Activated naive CD4-positive, alpha-beta T cell treated with anti-CD3 and anti-CD28 coated beads, Interleukin-2, amount 50 U/mL, for 24 hours (primary cell): ENCODE data around the gene AP2A2.

Experiments
- H3K27ac Mint-ChIP-seq: one replicate; pipeline ENCODE4 v1.8.0; 2021; ENCODE audit warnings: mild to moderate bottlenecking, mixed read lengths
- H3K27me3 Mint-ChIP-seq: one replicate; pipeline ENCODE4 v1.8.0; 2021; ENCODE audit warnings: mixed read lengths
- H3K36me3 Mint-ChIP-seq: one replicate; pipeline ENCODE4 v1.8.0; 2021; ENCODE audit warnings: mixed read lengths
- H3K4me1 Mint-ChIP-seq: one replicate; pipeline ENCODE4 v1.8.0; 2021; ENCODE audit warnings: mixed read lengths
- H3K4me3 Mint-ChIP-seq: one replicate; pipeline ENCODE4 v1.8.0; 2021; ENCODE audit warnings: mild to moderate bottlenecking, mixed read lengths
- H3K9me3 Mint-ChIP-seq: one replicate; pipeline ENCODE4 v1.8.0; 2021; ENCODE audit warnings: mixed read lengths

AP2A2 gene

DNA sequence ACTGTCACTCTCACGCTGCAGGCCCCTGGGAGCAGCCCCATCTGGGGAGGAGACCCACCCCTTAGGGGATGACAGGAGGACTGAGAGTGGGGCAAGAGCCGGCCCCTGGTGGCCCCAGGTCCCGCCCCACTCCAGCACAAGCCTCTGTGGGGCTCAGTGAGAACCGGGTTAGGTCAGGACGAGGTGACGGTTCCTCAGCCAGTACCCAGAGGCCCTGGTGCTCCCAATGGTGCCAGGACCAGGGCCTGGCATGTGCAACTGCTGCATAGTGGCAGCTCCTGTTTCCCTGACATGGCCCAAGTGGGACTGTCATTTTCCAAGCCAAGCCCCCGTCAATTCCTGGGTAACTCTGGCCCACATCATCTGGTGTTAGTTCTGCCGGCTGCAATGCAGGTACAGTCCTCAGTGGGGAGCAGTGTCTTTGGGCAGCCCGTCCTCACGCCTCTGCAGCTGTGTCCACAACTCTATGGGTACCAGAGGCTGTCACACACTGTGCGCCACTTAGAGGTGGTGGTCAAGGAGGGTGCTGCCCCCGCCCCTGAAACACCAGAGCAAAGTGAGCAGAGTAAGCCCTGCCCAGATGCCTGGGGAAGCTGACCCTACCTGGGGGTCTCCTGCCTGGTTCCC lies 31.0 kb upstream of the AP2A2 start:
- Mint-ChIP-seq H3K4me3 (no peak overlapping the region), H3K36me3 (no peaks in the 10 kb centered on the region), H3K27ac (no peak overlapping the region), H3K27me3 (no peaks in the 10 kb centered on the region), H3K4me1 (no peaks in the 10 kb centered on the region), H3K9me3 (no peaks in the 10 kb centered on the region)

DNA sequence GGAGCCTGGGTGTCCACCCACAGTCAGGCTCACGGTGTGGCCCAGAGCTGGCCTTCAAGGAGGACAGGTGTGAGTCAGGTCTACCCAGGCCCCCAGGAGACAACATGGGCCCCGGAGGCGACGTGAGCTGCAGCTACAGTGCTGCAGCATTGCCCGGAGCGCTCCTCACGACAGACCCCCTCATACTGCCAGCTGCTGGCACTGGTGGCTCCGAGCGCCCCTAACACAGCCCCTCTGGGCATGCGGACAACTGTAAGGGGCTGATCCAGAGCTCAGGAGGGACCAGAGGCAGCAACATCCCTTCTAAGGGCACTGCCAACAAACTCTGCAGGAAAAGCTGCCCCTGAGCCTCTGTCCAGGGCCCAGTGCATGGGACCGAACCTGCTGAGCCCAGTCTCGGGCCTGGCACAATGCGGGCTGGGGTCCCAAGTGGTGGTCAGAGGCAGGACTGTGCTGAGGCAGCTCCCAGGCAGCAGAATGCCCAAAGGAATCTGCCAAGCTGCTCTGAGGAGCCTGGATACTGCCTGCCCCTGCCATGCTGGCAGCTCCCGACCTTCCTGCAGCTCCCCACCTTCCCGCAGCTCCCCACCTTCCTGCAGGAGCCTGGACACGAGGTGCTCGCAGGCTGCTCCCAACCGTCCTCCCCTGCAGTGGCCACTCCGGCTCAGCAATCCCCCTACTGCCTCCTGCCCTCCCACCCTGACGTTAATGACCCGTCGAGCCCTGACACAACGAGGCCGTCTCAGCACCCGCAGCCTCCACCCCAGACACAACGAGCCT lies 30.1 kb upstream of the AP2A2 start:
- peaks cover 2% of the 10 kb centered on the region for H3K36me3 Mint-ChIP-seq
- no peaks in the 10 kb centered on the region for H3K27me3 Mint-ChIP-seq
- H3K4me1 Mint-ChIP-seq = no peaks in the 10 kb centered on the region
- H3K27ac Mint-ChIP-seq = no peak overlapping the region
- H3K9me3 Mint-ChIP-seq = no peaks in the 10 kb centered on the region
- no peak overlapping the region for H3K4me3 Mint-ChIP-seq

DNA sequence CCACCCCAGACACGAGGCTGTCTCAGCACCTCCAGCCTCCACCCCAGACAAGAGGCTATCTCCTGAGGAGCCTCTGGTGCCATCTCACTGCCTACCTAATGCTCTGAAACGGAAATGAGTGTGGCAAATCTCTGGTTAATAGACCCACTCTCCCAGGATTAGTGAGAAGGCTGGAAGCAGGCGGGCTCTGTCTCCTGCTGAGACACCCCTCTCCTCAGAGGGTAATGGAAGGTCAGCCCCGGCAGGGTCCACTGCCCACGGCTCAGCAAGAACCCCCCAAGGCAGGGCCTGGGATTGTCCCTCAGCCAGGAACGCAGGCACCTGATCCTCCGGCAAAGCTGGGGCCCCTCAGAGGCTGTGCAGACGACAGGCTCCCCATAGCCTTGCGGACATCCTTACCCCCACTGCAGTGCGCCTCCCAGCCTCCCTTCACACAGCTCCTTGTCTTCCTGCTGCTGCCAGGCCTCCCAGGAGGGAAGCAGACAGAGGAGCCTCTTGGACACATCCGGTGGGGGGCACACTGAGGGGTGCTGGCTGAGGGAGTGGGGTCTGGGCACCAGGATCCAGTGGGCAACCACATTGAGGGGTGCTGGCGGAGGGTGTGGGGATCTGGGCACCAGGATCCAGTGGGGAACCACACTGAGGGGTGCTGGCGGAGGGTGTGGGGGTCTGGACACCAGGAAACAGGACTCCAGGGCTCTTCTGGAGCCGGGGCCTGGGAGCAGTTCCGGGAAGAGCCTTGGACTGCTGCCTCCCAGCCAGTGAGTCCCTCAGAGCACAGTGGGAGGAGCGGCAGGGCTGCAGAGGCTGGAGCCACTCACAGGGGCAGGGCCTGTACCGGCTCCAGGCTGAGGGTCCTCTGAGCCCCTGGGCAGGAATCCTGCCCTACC lies 28.2 kb upstream of the AP2A2 start:
- Mint-ChIP-seq H3K27me3 (no peaks in the 10 kb centered on the region), H3K4me3 (no peak overlapping the region), H3K9me3 (no peaks in the 10 kb centered on the region), H3K4me1 (peaks cover 5% of the 10 kb centered on the region), H3K27ac (no peak overlapping the region), H3K36me3 (peaks cover 7% of the 10 kb centered on the region)

DNA sequence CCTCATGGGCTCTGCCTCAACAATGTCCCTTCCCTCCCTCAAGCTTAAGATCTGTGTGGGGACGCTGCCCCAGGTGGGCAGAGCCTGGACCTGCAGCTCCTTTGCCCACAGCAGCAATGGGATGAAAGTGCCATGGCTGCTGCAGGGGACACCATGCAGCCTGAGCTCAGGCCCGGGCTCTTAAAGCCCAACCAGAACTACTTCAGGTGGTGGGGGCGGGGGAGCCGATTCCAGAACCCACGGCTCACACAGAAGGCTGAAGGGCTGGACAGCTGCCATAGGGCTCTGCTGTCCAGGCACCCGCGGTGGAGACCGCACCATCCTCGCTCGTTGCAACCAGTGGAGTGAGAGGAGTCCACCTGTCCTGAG lies 27.5 kb upstream of the AP2A2 start:
- no peaks in the 10 kb centered on the region for H3K9me3 Mint-ChIP-seq
- H3K27me3 Mint-ChIP-seq = no peaks in the 10 kb centered on the region
- H3K4me1 Mint-ChIP-seq = peaks cover 5% of the 10 kb centered on the region
- H3K36me3 Mint-ChIP-seq = peaks cover 7% of the 10 kb centered on the region
- H3K27ac Mint-ChIP-seq = no peak overlapping the region
- H3K4me3 Mint-ChIP-seq = no peak overlapping the region

DNA sequence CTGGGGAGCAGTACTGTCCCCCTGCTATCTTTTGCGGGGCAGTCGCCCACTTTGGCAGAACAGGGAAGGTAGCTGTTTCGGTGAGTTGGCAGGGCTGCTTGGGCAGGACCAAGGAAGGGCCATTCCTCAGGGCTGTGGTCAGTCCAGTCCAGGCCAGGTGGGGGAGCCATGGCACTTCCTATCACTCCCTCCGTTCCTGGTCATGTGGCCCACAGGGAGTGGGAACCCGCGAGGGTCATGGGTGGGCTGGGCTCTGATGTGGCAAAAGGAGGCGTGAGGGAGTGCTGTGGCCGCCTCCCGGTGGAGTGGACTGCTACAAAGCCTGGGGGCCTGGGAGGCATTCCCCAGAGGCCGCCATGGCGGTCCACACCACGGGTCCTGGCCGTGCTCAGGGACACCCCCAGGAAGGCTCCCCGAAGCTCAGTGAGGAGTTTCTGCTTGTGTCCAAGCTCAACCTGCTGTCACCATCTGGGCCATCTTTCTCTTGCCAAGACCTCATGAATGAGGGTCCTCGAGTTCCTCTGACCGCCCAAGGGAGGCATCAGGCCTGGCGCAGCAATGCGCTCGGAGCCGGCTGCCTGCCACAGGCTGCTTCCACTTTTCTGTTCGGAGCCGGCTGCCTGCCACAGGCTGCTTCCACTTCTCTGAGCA lies 27.0 kb upstream of the AP2A2 start:
- Mint-ChIP-seq H3K27ac (no peak overlapping the region), H3K4me3 (no peak overlapping the region), H3K9me3 (no peaks in the 10 kb centered on the region), H3K27me3 (no peaks in the 10 kb centered on the region), H3K36me3 (peaks cover 7% of the 10 kb centered on the region), H3K4me1 (peaks cover 5% of the 10 kb centered on the region)

DNA sequence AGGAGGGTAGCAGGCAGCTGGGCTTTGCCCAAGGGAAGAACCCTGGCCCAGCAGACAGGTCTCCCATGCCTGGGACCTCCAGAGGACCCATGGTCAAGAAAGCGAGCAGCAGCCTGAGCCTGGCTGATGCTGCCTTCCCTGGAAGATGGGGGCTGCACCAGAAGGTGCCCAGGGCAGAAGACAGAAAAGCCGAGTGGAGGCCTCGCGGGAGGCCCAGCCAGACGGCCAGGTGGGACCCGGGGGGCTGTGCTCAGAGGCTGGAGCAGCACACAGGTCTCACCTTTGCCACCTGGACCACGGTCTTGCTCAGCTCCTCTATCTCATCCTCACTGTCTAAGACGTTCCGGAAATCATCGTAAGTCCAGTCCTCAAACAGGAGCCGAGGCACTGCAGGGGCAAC lies 25.9 kb upstream of the AP2A2 start:
- H3K36me3 Mint-ChIP-seq = peaks cover 11% of the 10 kb centered on the region
- no peaks in the 10 kb centered on the region for H3K9me3 Mint-ChIP-seq
- no peak overlapping the region for H3K4me3 Mint-ChIP-seq
- peaks cover 5% of the 10 kb centered on the region for H3K4me1 Mint-ChIP-seq
- H3K27me3 Mint-ChIP-seq = no peaks in the 10 kb centered on the region
- no peak overlapping the region for H3K27ac Mint-ChIP-seq

DNA sequence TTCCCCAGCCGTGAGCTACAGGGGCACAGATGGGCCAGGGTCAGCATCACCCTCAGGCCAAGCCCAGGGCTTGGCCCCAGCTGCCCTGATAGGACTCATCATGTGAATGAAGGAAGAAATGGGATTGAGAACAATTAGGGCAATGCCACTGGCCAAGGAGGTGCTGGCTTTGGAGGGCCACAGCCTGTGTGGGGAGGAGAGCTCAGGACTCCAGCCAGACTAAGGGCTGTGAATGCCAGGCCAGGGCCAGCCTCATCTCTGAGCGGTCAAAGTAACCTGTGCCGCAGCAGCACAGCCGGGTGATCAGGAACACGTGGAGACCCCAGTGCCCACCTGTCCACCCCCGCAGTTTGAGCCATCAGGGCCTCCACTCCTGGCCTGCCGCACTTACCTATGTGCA lies 25.1 kb upstream of the AP2A2 start:
- Mint-ChIP-seq H3K4me1 (peaks cover 6% of the 10 kb centered on the region), H3K4me3 (no peak overlapping the region), H3K36me3 (peaks cover 12% of the 10 kb centered on the region), H3K27ac (no peak overlapping the region), H3K27me3 (no peaks in the 10 kb centered on the region), H3K9me3 (no peaks in the 10 kb centered on the region)

DNA sequence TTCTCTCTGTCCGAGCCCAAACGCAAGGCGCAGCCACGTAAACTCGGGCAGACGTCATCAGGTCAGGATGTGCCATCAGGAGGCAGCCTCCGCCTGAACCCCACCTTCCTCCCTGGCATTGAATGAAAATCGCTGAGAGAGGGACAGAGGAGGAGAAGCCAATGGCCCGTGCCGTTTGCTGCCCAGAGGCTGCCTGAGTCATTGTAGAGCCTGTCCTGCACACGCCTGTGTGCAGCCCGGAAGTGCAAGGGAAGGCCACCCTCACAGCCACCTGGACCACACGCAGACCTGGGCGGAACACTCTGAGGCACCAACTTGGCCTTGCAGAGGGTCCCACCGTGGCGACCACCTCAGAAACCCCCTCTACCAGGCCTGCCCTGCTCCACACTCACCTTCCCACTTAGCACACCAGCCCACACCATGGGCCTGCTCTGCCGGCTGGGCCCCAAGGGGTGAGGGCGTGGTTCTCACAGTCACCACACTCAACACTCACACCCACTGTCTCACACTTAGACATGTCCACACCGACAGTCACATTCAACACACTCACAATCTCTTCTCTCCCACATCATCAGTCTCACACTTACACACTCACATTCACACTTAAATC lies 24.1 kb upstream of the AP2A2 start:
- Mint-ChIP-seq H3K4me3 (no peak overlapping the region), H3K4me1 (peaks cover 7% of the 10 kb centered on the region), H3K27me3 (no peaks in the 10 kb centered on the region), H3K27ac (no peak overlapping the region), H3K9me3 (no peaks in the 10 kb centered on the region), H3K36me3 (peaks cover 13% of the 10 kb centered on the region)

DNA sequence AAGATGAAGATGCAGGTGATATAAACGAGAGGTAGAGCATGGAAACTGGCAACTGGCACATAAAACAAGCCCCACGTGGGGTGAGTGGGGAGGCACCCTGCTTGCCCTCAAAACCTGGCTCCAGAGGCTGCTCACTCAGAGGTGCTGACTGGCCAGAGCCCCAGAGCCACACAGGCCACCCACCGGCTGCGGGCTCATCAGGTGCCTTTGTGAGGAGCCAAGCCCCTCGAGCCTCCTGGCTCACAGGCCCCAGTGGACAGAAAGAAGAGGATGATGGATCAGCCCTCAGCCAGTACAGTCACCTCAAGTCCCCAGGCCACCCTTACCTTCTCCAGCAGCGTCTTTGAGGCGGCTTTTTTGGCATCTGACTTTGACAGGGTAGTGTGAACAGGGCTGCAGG lies 21.3 kb upstream of the AP2A2 start:
- H3K27ac Mint-ChIP-seq = peak overlapping the region; percentile 84
- H3K27me3 Mint-ChIP-seq = no peaks in the 10 kb centered on the region
- H3K4me1 Mint-ChIP-seq = peaks cover 18% of the 10 kb centered on the region
- H3K9me3 Mint-ChIP-seq = no peaks in the 10 kb centered on the region
- H3K4me3 Mint-ChIP-seq = no peak overlapping the region
- H3K36me3 Mint-ChIP-seq = peaks cover 13% of the 10 kb centered on the region

DNA sequence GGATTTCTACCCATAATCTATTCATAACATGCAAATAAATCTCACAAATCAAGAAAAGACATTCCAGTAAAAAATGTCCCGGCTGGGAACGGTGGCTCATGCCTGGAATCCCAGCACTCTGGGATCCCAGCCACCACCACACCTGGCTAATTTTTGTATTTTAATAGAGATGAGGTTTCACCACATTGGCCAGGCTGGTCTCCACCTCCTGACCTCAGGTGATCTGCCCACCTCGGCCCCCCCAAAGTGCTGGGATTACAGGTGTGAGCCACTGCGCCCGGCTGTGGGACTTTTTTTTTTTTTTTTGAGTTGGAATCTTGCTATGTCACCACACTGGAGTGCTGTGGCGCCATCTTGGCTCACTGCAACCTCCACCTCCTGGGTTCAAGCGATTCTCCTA lies 19.7 kb upstream of the AP2A2 start:
- H3K4me3 Mint-ChIP-seq = no peak overlapping the region
- H3K27me3 Mint-ChIP-seq = no peaks in the 10 kb centered on the region
- H3K36me3 Mint-ChIP-seq = peaks cover 11% of the 10 kb centered on the region
- H3K9me3 Mint-ChIP-seq = no peaks in the 10 kb centered on the region
- peaks cover 22% of the 10 kb centered on the region for H3K4me1 Mint-ChIP-seq
- H3K27ac Mint-ChIP-seq = no peak overlapping the region

DNA sequence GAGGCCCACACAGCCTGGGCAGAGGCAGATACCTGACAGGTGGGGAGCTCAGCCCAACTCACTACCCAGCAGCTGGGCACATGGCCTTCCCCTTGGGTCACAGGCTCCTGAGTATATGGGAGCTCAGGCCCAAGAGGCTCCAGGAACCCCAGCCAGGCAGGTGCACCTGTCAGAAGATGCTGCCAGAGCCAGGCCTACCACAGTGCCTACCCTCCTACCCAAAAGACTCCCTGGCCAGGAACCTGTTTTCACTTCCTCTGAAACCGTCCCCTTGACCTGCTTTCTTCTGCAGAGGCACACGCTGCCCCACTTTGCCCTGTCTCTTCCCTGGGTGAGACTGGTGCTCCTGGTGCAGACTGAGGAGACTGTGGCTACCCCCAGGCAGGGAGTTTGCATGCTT lies 18.0 kb upstream of the AP2A2 start:
- H3K9me3 Mint-ChIP-seq = no peaks in the 10 kb centered on the region

DNA sequence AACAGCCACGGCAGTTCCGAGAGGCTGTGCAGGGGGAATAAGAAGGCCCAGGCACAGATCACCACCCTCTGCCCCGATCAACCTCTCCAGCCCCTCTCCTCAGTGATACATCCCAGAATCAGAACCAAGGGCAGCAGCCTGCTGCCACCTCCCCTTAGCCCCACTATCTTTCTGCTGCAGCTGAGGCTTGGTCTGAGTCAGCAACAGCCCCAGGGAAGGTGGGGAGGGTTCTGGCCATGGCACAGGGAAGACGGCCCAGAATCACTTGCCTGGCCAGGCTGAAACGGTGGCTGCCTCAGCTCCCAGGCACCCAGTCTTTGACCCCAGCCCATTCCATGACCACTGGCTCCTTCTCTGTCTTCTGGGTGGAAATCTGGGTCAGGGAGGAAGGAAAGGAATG lies 17.4 kb upstream of the AP2A2 start:
- peaks cover 6% of the 10 kb centered on the region for H3K36me3 Mint-ChIP-seq
- peak overlapping the region; percentile 15 for H3K4me3 Mint-ChIP-seq
- H3K27me3 Mint-ChIP-seq = no peaks in the 10 kb centered on the region

More for the DNA sequence above, 18.0 kb upstream of the AP2A2 start:
- Mint-ChIP-seq H3K4me1 (peaks cover 23% of the 10 kb centered on the region), H3K27me3 (no peaks in the 10 kb centered on the region), H3K36me3 (peaks cover 6% of the 10 kb centered on the region), H3K4me3 (peak overlapping the region; percentile 15), H3K27ac (no peak overlapping the region)

DNA sequence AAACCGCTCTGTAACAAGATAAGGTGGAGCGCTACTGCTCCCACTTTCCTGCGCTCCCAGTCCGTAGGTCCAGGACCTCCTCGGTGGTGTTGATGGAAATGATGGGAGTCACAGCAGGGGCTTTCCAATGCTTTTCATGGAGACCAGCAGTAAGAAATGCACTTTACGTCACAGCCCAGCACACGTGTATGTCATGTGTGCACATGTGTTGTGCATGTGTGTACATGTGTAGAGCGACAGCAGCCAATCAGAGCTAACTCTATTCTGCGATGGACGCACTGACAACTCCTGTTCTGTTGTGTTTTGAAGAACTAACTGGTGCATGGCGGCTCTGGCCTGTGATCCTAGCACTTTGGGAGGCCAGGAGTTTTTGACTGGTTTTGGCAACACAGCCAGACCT lies 16.3 kb upstream of the AP2A2 start:
- Mint-ChIP-seq H3K27me3 (no peaks in the 10 kb centered on the region), H3K36me3 (peaks cover 4% of the 10 kb centered on the region), H3K4me1 (peaks cover 23% of the 10 kb centered on the region), H3K9me3 (no peaks in the 10 kb centered on the region), H3K27ac (no peak overlapping the region), H3K4me3 (peak overlapping the region; percentile 87)

More for the DNA sequence above, 17.4 kb upstream of the AP2A2 start:
- H3K4me1 Mint-ChIP-seq = peaks cover 23% of the 10 kb centered on the region
- H3K9me3 Mint-ChIP-seq = no peaks in the 10 kb centered on the region
- no peak overlapping the region for H3K27ac Mint-ChIP-seq

DNA sequence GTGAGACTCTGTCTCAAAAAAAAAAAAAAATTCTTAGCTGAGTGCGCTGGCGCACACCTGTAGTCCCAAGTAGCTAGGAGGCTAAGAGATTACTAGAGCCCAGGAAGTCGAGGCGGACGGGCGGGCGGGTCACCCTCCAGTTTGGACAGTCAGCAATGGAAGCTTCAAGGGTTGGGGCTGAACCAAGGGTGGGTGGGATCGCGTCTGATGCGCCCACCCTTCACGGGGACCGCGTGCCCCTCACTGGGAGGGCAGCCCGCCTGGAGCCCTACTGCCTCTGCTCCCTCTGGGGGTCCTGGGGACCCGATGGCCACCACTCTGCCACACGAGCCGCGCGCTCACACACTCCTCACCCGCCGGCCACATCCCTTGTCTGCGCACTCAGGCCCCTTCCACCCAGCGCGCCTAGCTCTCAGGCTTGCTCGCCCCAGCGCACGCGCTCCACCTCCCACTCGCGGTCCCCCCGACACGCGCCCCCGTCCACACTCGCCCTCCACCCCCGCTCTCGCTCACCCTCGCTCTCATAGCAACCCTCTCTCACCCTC lies 15.6 kb upstream of the AP2A2 start:
- H3K4me3 Mint-ChIP-seq = peak overlapping the region; percentile 87
- H3K27me3 Mint-ChIP-seq = no peaks in the 10 kb centered on the region
- H3K9me3 Mint-ChIP-seq = no peaks in the 10 kb centered on the region
- H3K4me1 Mint-ChIP-seq = peaks cover 23% of the 10 kb centered on the region
- H3K27ac Mint-ChIP-seq = peak overlapping the region; percentile 69
- H3K36me3 Mint-ChIP-seq = peaks cover 2% of the 10 kb centered on the region

DNA sequence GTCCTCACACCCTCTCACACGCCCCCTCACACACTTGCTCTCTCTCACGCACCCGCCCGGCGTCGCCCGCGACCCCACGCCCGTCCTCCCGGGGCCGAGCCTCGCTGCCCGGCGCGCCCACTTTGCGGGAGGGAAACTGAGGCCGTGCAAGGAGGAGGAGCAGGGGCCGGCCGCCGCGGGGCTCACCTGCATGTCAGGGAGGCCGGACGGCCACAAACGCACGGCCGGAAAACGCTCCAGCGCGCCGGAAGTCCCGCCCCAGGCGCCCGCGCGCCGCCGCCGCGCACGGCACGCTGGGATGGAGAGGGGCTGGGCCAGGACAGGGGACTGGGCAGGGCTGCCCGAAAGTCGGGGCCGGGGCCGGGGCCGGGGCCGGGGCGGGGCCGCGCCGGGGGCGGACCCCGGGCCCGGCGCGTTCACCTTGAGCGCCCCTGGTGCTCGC lies 15.1 kb upstream of the AP2A2 start, which contains the start of gene CHID1:
Gene CHID1, minus strand, starts transcription at position 222 of the 442 bp plus-strand sequence. CDS start 5,994 bp downstream, outside the sequence.
- Mint-ChIP-seq H3K27me3 (no peaks in the 10 kb centered on the region), H3K36me3 (peaks cover 1% of the 10 kb centered on the region), H3K27ac (peak within 1 kb of the TSS; percentile 88), H3K4me3 (peak within 1 kb of the TSS; percentile 88), H3K4me1 (peaks cover 21% of the 10 kb centered on the region), H3K9me3 (no peaks in the 10 kb centered on the region)
